SK-N-SH treated with all-trans-retinoic acid at 6 μM for 48 hours (cell line): Measurements from ENCODE around the gene MTUS2.

Experiments
- ATAC-seq: fragments of 200-7000 bp; cut with Tn5 transposase; 3 replicates; pipeline ENCODE4 v1.9.1; 2020; ENCODE audit warnings: mild to moderate bottlenecking, moderate library complexity
- ARNTL ChIP-seq: fragments of 450-650 bp; formaldehyde crosslinking; IDR thresholded peaks from 2 replicates; pipeline ENCODE4 v1.5.0; 2020; ENCODE audit warnings: low read depth, mild to moderate bottlenecking, moderate library complexity, borderline replicate concordance
- BACH2 ChIP-seq: fragments of 250-450 bp; sonication (Bioruptor Pico); IDR thresholded peaks from 2 replicates; pipeline ENCODE4 v1.9.0; 2021; ENCODE audit warnings: mild to moderate bottlenecking, borderline replicate concordance
- CSDC2 ChIP-seq: fragments of 250-450 bp; sonication (Bioruptor Pico); IDR thresholded peaks from 2 replicates; pipeline ENCODE4 v1.5.0; 2020; ENCODE audit warnings: mild to moderate bottlenecking, moderate library complexity
- CSRNP3 ChIP-seq: fragments of 250-450 bp; sonication (Bioruptor Pico); IDR thresholded peaks from 2 replicates; pipeline ENCODE4 v1.5.1; 2021; ENCODE audit warnings: mild to moderate bottlenecking, moderate library complexity
- ESRRG ChIP-seq: fragments of 250-450 bp; sonication (Bioruptor Pico); IDR thresholded peaks from 2 replicates; pipeline ENCODE4 v1.6.1; 2021; ENCODE audit warnings: mild to moderate bottlenecking
- GLIS3 ChIP-seq: fragments of 250-450 bp; sonication (Bioruptor Pico); IDR thresholded peaks from 2 replicates; pipeline ENCODE4 v1.5.0; 2020; ENCODE audit warnings: mild to moderate bottlenecking, moderate library complexity
- ISL1 ChIP-seq: fragments of 250-450 bp; sonication (Bioruptor Pico); IDR thresholded peaks from 2 replicates; pipeline ENCODE4 v2.1.2; 2022; ENCODE audit warnings: mild to moderate bottlenecking, moderate library complexity
- OSR1 ChIP-seq: fragments of 250-450 bp; sonication (Bioruptor Pico); IDR thresholded peaks from 2 replicates; pipeline ENCODE4 v1.8.0; 2022; ENCODE audit warnings: moderate library complexity, mild to moderate bottlenecking, inconsistent platforms
- PPARA ChIP-seq: fragments of 250-450 bp; sonication (Bioruptor Pico); IDR thresholded peaks from 2 replicates; pipeline ENCODE4 v1.5.0; 2020; ENCODE audit warnings: mild to moderate bottlenecking, borderline replicate concordance
- RARB ChIP-seq: fragments of 250-450 bp; sonication (Bioruptor Pico); IDR thresholded peaks from 2 replicates; pipeline ENCODE4 v1.8.0; 2021; ENCODE audit warnings: mild to moderate bottlenecking, moderate library complexity
- TCF4 ChIP-seq: fragments of 250-450 bp; sonication (Bioruptor Pico); IDR thresholded peaks from 2 replicates; pipeline ENCODE4 v1.8.0; 2021; ENCODE audit warnings: mild to moderate bottlenecking, moderate library complexity, borderline replicate concordance
- TOX ChIP-seq: fragments of 250-450 bp; sonication (Bioruptor Pico); IDR thresholded peaks from 2 replicates; pipeline ENCODE4 v1.8.0; 2021; ENCODE audit warnings: mild to moderate bottlenecking, moderate library complexity, borderline replicate concordance
- ZC3H10 ChIP-seq: fragments of 250-450 bp; sonication (Bioruptor Pico); IDR thresholded peaks from 2 replicates; pipeline ENCODE4 v1.5.1; 2021; ENCODE audit warnings: mild to moderate bottlenecking, moderate library complexity
- ZFP3 ChIP-seq: fragments of 250-450 bp; sonication (Bioruptor Pico); IDR thresholded peaks from 2 replicates; pipeline ENCODE4 v1.5.0; 2020; ENCODE audit warnings: mild to moderate bottlenecking, moderate library complexity
- ZFP30 ChIP-seq: fragments of 450-650 bp; formaldehyde crosslinking; IDR thresholded peaks from 2 replicates; pipeline ENCODE4 v1.5.0; 2022; ENCODE audit warnings: mild to moderate bottlenecking, moderate library complexity
- ZNF565 ChIP-seq: fragments of 450-650 bp; formaldehyde crosslinking; conservative IDR thresholded peaks from 2 replicates; pipeline ENCODE4 v1.5.0; 2020; ENCODE audit warnings: low read depth, mild to moderate bottlenecking, moderate library complexity
- ZNF70 ChIP-seq: fragments of 450-650 bp; formaldehyde crosslinking; IDR thresholded peaks from 2 replicates; pipeline ENCODE4 v1.5.0; 2020; ENCODE audit warnings: mild to moderate bottlenecking, moderate library complexity
- ZNF8 ChIP-seq: fragments of 450-650 bp; formaldehyde crosslinking; IDR thresholded peaks from 2 replicates; pipeline ENCODE4 v1.5.0; 2020; ENCODE audit warnings: mild to moderate bottlenecking, moderate library complexity
- TF ChIP-seq, protein P1 (sequence below): fragments of 250-450 bp; sonication (Bioruptor Pico); IDR thresholded peaks from 2 replicates; pipeline ENCODE4 v1.8.0; 2021; ENCODE audit warnings: low read depth, mild to moderate bottlenecking, moderate library complexity, borderline replicate concordance
- TF ChIP-seq, protein P2 (sequence below): fragments of 250-450 bp; sonication (Bioruptor Pico); IDR thresholded peaks from 2 replicates; pipeline ENCODE4 v1.5.0; 2020; ENCODE audit warnings: mild to moderate bottlenecking, moderate library complexity

Gene MTUS2

GRCh38 chr13:28978574-28978973 lies 158.4 kb downstream of the MTUS2 start (continued):
- TF ChIP-seq, protein P1, sequence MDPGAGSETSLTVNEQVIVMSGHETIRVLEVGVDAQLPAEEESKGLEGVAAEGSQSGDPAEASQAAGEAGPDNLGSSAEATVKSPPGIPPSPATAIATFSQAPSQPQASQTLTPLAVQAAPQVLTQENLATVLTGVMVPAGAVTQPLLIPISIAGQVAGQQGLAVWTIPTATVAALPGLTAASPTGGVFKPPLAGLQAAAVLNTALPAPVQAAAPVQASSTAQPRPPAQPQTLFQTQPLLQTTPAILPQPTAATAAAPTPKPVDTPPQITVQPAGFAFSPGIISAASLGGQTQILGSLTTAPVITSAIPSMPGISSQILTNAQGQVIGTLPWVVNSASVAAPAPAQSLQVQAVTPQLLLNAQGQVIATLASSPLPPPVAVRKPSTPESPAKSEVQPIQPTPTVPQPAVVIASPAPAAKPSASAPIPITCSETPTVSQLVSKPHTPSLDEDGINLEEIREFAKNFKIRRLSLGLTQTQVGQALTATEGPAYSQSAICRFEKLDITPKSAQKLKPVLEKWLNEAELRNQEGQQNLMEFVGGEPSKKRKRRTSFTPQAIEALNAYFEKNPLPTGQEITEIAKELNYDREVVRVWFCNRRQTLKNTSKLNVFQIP (CRISPR knock-in tag) = no peak

GRCh38 chr13:28981530-28981929 lies 161.4 kb downstream of the MTUS2 start:
- TF ChIP-seq RARB (CRISPR knock-in tag) = no peak
- TF ChIP-seq ZNF565 = no peak
- TF ChIP-seq OSR1 (CRISPR knock-in tag) = no peak
- no peak for TF ChIP-seq ZNF70 (CRISPR knock-in tag)
- TF ChIP-seq CSRNP3 (CRISPR knock-in tag) = no peak
- TF ChIP-seq ZNF8 (CRISPR knock-in tag) = no peak
- no peak for TF ChIP-seq CSDC2 (CRISPR knock-in tag)
- TF ChIP-seq, protein P2, sequence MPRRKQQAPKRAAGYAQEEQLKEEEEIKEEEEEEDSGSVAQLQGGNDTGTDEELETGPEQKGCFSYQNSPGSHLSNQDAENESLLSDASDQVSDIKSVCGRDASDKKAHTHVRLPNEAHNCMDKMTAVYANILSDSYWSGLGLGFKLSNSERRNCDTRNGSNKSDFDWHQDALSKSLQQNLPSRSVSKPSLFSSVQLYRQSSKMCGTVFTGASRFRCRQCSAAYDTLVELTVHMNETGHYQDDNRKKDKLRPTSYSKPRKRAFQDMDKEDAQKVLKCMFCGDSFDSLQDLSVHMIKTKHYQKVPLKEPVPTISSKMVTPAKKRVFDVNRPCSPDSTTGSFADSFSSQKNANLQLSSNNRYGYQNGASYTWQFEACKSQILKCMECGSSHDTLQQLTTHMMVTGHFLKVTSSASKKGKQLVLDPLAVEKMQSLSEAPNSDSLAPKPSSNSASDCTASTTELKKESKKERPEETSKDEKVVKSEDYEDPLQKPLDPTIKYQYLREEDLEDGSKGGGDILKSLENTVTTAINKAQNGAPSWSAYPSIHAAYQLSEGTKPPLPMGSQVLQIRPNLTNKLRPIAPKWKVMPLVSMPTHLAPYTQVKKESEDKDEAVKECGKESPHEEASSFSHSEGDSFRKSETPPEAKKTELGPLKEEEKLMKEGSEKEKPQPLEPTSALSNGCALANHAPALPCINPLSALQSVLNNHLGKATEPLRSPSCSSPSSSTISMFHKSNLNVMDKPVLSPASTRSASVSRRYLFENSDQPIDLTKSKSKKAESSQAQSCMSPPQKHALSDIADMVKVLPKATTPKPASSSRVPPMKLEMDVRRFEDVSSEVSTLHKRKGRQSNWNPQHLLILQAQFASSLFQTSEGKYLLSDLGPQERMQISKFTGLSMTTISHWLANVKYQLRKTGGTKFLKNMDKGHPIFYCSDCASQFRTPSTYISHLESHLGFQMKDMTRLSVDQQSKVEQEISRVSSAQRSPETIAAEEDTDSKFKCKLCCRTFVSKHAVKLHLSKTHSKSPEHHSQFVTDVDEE (CRISPR knock-in tag) = no peak
- no peak for TF ChIP-seq ZFP3 (CRISPR knock-in tag)
- TF ChIP-seq ESRRG (CRISPR knock-in tag) = no peak
- TF ChIP-seq PPARA (CRISPR knock-in tag) = no peak
- TF ChIP-seq ARNTL (CRISPR knock-in tag) = no peak
- TF ChIP-seq GLIS3 (CRISPR knock-in tag) = no peak
- TF ChIP-seq ZFP30 = no peak
- no peak for TF ChIP-seq ZC3H10 (CRISPR knock-in tag)
- ATAC-seq = no peak

- ATAC-seq = no peak
- TF ChIP-seq GLIS3 (CRISPR knock-in tag) (no peak), ZNF8 (CRISPR knock-in tag) (no peak), RARB (CRISPR knock-in tag) (no peak), TOX (CRISPR knock-in tag) (no peak), TCF4 (no peak), ESRRG (CRISPR knock-in tag) (no peak), PPARA (CRISPR knock-in tag) (no peak), BACH2 (CRISPR knock-in tag) (no peak)
- TF ChIP-seq, protein P1 (CRISPR knock-in tag) = no peak
- TF ChIP-seq, all 23 proteins: peak for 0
These were observed 163.5 kb downstream of the MTUS2 start for GRCh38 chr13:28983641-28984040.

DNA sequence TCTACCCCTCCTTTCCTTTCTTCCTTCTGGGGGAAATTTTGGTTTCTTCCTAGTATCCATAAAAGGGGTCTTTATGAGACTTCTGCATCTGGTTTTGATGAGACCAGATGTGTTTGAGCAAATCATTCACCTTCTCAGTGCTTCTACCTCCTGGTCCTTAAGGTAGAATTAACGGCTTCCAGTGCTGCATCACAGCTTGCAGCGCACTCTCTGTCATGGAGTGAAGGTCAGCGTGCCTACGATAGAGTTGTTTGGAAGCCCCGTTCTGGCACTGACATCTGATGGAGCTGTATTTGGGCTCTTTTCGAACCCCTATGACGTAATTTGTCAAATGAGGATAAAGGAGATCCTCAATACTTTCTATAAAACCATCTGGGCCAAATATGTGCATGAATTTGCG lies 164.2 kb downstream of the MTUS2 start:
- TF ChIP-seq, protein P2 (CRISPR knock-in tag) = no peak
- no peak for TF ChIP-seq CSRNP3 (CRISPR knock-in tag)
- TF ChIP-seq ISL1 (CRISPR knock-in tag) = no peak
- ATAC-seq = no peak
